Spleen (tissue), 7 donors: ENCODE measurements around the gene BABAM1.

Experiments
- POLR2A ChIP-seq, 3 donors: fragments of 450-650 bp; IDR thresholded peaks; one replicate each; pipeline ENCODE4 v1.5.1; 2017; ENCODE audit warnings: antibody characterized with exemption in 3 of 3, mild to moderate bottlenecking in 1 of 3
- TF ChIP-seq, protein P1 (sequence below), 11 experiments: fragments of 200-600 bp in 7 of 11; fragments of 450-650 bp in 4 of 11; sonication (generic) in 4 of 11; IDR thresholded peaks in 8 of 11; conservative IDR thresholded peaks in 3 of 11; 1 replicate in 7 of 11; 2 replicates in 4 of 11; pipeline versions ENCODE4 v1.4.0 to v1.8.0; 2016 to 2021; ENCODE audit warnings: antibody characterized with exemption in 11 of 11, inconsistent platforms in 4 of 11, mild to moderate bottlenecking in 1 of 11
- donor health status: DM: no; HTN: no; CAD: no; lungs with moderate emphysema.
- donor health status: DM: no; HTN: no; CAD: no.
- donor health status: DM: no; HTN: no; CAD: no.

- TF ChIP-seq, protein P1, sequence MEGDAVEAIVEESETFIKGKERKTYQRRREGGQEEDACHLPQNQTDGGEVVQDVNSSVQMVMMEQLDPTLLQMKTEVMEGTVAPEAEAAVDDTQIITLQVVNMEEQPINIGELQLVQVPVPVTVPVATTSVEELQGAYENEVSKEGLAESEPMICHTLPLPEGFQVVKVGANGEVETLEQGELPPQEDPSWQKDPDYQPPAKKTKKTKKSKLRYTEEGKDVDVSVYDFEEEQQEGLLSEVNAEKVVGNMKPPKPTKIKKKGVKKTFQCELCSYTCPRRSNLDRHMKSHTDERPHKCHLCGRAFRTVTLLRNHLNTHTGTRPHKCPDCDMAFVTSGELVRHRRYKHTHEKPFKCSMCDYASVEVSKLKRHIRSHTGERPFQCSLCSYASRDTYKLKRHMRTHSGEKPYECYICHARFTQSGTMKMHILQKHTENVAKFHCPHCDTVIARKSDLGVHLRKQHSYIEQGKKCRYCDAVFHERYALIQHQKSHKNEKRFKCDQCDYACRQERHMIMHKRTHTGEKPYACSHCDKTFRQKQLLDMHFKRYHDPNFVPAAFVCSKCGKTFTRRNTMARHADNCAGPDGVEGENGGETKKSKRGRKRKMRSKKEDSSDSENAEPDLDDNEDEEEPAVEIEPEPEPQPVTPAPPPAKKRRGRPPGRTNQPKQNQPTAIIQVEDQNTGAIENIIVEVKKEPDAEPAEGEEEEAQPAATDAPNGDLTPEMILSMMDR (IDR thresholded peaks at IDR 0.05 in 8 of 11, conservative IDR thresholded peaks at IDR 0.05 in 3 of 11): no peak
- no peak for TF ChIP-seq POLR2A (IDR thresholded peaks at IDR 0.05)
These were observed 31.1 kb upstream of the BABAM1 start for GRCh38 chr19:17235971-17236777.
